ENCODE data around the gene IDNK. TPM values are rescaled to one million over a fixed set of nuclear protein-coding genes. Genes with fewer than 3 reads are reported as not detected.

The IDNK gene
- total RNA-seq, 1 experiment from 2014 or later, result 16.8 TPM

- DNase-seq (ENCODE audit: extremely low read depth, low read depth), result no peak
Observed at GRCh38 chr9:83681490-83681889, 58.5 kb downstream of the IDNK start.

GRCh38 chr9:83688921-83689320, 66.0 kb downstream of the IDNK start:
- DNase-seq (ENCODE audit: extremely low read depth, low read depth), result no peak

- no peak for DNase-seq (ENCODE audit: extremely low read depth, low read depth)
Observed at GRCh38 chr9:83691492-83691891, 68.5 kb downstream of the IDNK start.

Small RNA genes within 50 kb of the gene (small RNA-seq; reads per million reads assigned to genes)
- 0 reads per million in 2 experiments for gene RNU4-15P

Other genes starting within 250 kb of the IDNK start
- gene FRMD3, start 84.7 kb upstream of the IDNK start, total RNA-seq (2014; rRNA removed; shearing (Covaris generic)), result 2.7 TPM in 2 replicates
- 111 and 114 TPM in 2 replicates for gene UBQLN1, start 84.8 kb downstream of the IDNK start, total RNA-seq (2014; rRNA removed; shearing (Covaris generic))
- 4.4 and 6.8 TPM in 2 replicates for gene GKAP1, start 194.6 kb downstream of the IDNK start, total RNA-seq (2014; rRNA removed; shearing (Covaris generic))